HG02623 (cell line): ENCODE measurements around the gene UST.

Experiments
- ATAC-seq: cut with Tn5 transposase; IDR thresholded peaks from one replicate; pipeline ENCODE4 v1.9.1; 2021; ENCODE audit warnings: moderate library complexity; ENCODE audit not compliant: unreplicated experiment

The UST gene

DNA sequence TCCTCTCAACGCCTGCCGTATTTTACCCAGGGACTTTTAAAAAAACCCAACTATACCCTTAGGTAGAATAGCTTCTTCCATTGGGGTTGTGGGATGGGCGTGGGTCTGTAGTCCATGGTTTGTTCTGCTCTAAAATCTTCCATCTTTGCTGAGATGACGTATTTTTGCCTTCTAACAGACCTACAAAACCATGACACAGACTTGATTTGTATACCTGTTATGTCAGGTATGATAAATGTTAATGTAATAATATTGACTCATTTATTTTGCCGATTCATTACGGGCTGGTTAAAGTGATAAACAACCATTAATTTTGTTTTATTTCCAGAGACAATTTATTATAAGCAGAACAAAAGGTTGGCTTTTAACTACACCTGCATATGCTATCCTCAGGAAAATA is 48.7 kb downstream of the UST start:
- no peak for ATAC-seq

DNA sequence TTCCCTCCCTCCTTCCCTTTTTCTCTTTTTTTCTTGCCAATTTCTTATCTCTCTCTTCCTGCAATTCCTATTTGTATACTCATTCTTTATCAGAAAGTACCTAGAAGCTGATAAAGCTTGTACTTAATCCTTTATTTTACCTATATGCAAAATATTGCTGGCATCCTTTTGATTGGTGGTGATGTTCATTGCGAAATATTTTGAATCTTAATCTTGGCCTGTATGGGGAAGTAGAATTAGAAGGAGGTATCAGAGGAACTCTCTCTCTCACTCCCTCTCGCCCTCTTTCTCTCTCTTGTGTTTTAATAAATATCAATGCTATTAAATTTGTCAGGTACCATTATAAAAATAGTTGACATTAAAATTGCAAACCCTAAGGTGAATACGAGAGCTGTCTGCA is 52.8 kb downstream of the UST start:
- no peak for ATAC-seq

DNA sequence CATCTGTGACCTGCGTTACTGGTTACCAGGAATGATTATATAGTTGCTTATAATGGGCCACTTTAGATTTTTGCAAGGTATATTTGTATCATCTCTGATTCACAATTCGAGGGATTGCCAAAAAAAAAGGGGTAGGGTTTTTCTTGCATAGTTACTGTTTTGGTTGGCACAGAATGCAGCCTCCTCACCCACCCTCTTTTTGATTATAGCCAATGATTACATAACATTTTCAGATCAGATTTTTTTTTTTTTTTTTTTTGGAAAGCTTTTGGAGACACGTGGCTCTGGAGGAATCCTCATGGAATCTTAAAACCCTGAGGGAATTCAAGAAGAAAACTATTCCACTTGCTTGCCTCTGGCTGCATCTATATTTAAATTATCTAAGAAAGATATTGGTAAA is 53.7 kb downstream of the UST start:
- ATAC-seq, result no peak

DNA sequence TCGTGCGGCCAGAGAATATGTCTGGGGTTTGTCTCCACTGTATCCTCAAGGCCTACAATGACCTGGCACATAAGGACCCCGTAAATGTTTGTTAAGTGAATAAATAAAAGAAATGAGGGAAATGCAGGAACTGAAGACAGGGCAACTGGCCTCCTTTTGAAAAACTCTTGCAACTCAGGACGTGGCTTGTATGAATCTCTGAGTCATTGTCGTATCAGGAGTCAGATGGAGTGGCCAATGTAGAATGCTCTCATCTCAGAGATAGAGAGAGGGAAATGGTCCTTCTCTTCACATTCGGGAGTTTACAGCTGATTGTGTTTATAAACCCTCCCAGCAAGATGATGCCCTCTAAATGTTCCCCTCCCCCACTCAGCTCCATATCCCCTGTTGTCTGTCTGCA is 57.1 kb downstream of the UST start:
- no peak for ATAC-seq

DNA sequence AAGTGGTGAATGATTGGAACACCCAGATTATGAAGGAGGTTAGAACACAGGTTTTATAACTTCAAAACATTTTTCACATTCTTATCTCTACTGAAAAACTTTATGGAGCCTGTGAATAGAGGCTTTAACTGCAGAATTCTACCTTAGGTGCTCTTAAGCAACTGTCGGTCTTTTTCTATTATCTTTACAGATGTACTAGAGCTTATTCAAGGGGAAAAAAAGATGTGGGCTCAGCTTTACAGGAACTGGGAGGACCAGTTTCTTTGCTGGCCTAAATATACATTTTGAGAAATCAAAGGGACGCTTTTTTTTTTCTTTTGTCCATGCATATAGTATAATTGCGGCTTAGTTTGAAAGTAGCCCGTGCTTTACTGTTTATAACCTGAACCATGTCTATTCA is 58.9 kb downstream of the UST start:
- no peak for ATAC-seq

DNA sequence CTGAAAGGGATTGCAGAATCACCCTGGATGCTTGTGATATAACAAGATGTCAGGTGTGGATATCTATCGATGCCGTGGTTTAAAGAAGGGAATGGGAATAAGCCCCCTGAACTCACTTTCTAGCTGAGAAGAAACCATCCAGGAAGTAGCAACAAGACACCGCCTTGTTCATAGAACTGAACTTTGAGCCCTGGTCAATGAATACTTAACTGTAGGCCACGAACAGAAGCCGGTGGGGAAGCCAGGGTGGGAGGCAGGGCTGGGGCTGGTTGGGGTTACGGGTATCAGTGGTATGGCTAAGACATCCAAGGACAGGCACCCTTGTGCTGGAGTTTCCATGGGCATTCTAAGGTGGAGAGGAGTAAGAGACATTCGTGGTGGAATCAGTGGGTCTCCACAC is 61.0 kb downstream of the UST start:
- no peak for ATAC-seq

DNA sequence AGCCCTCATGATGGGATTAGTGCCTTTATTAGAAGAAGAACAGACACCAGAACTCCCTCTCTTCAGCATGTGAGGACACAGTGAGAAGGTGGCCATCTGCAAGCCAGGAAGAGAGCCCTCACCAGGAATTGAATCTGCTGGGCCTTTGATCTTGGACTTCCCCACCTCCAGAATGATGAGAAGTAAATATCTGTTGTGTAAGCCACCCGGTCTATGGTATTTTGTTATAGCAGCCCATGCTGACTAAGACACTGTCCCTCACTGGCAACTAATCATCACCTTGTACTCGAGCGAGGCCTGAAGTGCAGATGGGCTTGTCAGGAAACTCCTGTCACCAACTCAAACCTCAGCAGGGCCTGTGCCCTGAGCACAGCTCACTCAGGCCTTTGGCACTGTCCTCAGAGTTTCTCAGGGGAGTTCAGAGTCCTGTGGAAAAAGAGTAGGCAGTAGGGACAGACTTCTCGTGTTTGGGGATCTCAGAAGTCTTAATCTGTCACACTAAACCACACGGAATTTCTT is 62.0 kb downstream of the UST start:
- ATAC-seq, result no peak

DNA sequence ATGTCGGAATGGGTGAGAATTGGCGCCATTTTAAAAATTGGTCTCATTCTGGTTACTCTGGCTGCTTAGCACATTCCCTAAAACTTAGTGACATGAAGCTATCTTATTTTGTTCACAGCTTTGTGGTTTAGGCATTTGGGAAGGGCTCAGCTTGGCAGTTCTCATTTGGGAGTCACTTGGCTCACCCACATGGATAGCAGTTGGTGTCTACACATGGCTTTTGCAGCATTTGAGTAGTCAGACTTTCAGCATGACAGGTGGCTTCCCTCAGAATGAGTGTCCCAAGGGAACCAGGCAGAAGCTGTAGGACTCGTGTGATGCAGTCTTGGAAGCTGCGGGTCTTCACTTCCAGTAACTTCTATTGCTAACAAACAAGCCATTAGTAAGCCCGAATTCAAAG is 64.6 kb downstream of the UST start:
- ATAC-seq, result no peak

DNA sequence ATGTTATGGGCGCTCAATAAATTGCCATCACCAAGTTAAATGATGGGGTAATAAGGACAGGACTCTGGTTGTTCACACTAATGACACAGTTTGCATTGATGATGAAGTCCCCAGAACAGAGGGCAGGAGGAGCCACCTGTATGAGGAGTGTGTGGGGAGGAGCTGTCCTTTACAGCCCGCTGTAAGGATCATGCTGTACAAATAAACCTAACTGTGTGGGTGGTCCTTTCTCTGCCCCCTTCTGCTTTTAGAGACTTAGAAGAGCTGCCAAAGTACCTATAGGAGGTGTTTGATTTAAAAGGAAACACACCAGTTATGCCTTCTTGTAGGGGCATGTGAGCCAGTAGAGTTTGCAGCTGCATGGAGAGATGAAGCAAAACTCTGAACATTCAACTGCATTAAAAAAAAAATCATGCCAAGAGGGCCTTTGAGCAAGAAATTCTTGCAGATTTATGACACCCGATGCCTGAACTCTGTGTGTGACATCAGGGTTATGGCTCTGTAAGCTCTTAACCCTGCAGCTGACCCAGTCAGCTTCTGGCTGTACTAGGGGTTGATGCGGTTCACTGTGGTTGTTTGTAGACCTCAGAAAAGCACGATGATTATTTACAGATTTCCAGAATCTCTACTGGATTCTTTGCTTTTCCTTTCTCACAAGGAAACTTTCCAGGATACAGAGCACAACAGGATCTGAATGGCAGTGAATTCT is 67.4 kb downstream of the UST start:
- no peak for ATAC-seq

DNA sequence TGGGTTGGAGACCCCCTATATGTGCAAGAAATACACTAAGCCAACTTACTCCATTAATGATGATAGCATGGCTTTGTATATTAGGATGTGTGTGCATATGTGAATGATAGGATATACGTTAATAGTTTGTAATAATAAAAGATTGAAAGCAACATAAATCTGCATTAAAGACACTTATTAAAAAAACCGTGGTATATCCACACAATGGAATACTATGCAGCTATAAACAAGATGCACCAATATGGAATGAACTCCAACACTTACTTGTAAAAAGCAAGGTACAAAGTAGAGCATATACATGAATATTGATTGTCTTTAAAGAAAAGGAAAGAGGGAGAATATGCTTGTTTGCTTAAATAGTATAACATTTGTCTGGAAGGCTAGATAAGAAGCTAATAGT is 68.0 kb downstream of the UST start:
- no peak for ATAC-seq

DNA sequence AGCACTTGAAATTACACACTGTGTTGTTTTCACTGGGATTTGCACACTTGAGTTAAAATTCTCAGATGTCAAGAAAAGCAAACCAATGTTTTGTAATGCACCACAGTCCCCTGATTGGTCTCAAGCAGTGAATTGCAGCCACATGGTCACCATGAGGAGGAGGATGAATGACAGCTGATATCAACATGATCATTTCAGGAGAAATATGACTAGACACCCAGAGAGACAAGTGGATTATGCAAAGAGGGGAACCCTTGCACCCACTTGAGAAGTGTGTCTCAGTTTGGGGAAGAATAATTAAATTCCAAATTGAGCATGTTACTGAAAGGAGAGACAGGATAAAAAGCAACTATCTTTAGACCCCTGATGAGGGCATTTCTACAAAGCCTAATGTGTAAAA is 69.3 kb downstream of the UST start:
- ATAC-seq, result no peak

DNA sequence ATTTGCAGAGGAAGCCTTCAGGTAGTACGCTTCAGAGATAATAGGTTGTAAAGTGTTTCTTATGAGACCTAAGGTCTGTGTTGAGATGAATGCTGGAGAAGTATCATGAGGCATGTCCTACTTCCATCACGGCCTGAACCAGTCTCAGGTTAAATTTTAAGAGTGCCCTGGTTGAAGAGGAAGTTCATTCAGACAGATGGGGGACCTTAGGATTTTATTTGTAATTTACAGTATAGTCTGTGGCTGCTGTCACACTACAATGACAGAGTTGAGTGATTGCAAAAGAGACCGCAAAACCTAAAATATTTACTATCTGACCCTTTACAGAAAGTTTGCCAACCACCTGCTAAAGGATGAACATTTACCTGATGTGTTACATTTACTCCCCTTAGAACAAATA is 70.9 kb downstream of the UST start:
- no peak for ATAC-seq

DNA sequence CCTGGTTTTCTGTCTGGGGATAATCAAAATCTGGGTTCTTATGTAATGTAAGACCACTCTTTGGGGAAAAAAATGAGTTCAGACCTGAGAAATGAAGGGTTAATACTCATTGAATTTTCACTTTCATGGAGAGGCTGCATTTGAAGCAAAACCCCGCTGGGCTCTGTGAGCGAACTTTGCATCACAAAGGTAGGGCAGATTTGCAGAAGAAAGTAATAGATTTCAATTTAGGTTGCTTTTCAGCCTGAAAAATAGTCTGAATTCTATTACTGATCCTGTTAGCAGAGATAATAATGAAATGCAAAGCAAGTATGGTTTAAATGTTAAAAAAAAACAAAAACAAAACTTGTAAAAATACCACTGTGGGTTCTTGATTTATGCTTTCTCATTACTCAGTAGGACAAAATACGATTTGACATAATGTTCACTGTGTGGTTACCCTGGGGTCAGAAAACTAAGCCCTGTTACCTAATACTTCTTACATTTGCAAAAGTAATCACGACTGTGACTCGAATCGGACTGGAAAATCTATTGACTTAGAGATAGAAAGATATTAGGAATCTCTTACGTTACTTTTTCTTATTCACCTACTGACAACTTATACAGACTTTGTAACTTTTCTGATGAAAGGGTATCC is 72.2 kb downstream of the UST start:
- no peak for ATAC-seq

DNA sequence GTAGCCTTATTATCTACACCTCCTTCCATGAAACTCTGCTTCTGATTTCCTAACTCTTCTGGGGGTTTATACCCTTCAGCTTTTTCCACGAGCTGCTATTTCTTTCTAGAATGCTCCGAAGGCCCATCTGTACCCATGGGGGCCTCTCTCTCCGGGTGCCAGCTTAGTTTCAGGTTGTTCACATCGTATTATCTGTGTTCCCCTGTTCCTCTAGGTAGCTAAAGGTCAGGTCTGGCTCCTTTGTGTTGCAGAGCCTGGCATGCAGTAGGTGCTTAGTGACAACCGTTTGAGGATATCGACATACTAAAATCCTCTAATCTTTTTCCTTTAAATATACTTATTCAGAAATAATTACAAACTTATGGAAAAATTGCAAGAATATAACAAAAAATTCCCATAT is 73.0 kb downstream of the UST start:
- no peak for ATAC-seq

DNA sequence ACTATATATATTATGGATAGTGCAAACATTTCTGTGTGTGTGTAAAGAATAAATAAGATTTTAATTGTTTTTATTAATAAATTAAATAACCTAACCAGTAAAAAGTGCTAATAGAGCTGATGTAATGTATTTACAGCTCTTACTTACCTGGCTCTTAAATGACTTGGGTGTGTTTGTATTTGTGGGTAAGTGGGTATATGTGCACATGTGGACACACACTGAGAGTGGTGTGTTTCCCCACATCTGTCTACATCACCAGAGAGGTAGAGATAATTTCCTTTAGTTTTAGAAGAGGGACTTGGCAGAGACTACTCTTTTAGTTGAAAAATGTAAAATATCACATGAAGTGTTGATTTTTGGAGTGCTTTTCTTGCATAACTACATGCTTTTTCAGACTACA is 76.0 kb downstream of the UST start:
- no peak for ATAC-seq

DNA sequence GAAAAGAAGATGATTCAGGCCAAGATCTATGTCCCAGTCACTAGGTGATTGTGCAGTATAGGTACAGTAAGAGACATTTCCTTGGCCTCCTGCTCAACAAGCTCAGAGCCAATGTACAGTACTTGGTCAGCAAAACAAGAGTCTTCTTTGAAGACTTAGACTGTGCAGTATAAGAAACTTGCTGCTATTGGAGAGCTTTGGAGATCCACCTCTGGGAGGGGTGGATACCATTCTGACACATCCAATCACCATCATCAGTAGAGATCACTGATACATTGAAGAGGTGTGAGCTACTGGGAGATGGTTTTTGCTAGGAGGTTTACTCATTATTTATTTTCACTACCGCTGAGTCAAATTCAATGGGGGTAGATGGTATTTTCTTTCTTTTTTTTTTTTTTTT is 77.5 kb downstream of the UST start:
- ATAC-seq, result no peak

DNA sequence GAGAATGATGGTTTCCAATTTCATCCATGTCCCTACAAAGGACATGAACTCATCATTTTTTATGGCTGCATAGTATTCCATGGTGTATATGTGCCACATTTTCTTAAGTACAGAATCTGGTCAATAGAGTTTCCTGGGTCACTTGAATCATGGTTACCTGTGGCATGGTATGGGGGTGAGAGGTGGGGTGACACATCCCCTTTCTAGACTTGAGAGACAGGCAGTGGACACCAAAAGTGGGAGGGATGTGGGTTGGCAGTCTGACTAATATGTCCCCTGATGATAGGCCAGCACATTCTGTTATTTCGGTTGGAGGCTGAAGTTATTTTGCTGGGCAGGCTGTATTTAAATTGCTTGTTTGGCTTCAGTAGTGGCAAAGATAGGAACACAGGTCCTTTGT is 78.1 kb downstream of the UST start:
- ATAC-seq, result no peak

DNA sequence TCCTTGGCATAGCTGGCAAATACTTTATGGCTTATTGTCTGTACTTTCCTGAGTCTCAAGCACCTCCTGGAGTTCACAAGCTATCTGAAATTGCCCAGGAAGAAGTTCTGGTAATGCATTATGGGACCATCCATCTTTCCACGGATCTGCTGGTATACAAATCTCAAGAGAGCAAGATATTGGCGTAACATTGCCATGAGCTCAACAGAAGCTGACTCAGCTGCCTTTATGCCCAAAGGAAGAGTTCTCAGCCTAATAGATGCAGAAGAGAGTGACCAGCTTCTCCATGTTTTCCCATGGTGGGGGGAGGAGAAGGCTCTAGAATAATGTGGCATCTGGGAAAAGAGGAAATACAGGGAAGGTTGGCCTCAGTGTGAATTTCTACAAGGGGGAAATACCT is 78.7 kb downstream of the UST start:
- ATAC-seq, result no peak

DNA sequence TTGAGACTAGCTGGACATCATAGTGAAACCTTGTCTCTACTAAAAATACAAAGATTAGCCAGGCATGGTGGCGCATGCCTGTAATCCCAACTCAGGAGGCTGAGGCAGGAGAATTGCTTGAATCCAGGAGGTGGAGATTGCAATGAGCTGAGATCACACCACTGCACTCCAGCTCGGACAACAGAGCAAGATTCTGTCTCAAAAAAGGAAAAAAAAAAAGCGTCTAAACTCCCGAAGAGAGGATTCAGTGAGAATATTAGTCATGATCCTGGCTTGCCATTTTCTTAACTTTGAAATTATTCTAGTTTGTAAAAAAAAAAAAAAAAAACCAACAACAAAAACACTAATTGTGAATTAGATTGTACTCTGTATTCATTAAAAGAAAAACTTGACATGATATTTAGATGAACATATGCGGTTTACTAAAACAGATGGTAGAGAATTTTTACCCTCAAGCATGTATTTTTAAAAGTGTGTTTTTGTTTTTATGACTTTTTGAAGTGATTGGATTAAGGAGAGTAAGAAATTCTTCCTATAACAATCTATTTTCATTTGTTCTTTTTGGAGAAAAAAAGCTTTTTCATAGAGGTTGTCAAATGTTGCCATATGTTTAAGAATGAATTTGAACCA is 80.7 kb downstream of the UST start:
- no peak for ATAC-seq

DNA sequence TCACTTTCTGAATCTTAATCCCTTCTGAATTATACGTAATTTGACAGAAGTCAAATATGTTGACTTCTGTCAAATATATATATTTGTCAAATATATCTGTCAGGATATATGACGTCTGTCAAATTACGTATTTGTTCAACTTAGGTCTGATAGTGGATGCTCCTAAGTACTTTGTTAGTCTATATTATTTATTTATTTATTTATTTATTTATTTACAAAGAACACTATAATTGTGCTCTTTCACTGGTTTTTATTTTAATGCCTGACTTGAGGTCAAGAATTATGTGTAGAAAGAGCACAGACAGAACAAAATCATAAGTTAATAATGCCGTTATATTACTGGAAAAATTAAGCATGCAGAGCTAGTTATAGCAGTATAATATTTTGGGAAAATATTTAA is 81.2 kb downstream of the UST start:
- ATAC-seq, result no peak

DNA sequence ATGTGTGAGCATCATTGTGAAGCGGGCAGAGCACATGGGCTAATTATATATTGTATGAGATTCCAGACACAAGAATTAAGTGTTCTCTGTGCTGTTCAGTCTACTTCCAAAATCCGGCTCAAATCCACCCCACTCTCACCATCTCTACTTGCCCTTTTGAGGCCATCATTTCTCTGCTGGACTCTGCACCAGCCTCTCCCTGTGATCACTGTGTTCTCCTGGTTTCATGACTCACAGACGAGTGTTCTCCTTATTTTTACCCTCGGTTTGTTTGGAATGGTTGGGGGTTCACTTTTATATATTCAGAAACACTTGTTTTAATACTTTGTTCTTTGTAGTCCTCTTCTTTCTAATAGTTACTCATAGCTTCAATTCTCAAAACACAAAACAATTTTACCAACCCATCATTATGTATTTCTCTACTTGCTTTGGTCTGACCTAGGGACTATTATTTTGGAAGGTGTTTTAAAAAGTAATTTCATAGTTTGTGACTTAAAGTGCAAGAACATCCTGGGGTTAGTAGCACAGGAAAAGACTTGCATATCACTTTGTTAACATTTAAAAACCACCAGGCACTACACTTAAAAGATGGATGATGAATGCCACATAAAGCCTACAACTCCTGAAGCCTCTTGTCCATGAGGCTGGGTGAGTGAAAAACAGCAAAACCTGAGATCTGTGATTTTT is 82.7 kb downstream of the UST start:
- no peak for ATAC-seq

DNA sequence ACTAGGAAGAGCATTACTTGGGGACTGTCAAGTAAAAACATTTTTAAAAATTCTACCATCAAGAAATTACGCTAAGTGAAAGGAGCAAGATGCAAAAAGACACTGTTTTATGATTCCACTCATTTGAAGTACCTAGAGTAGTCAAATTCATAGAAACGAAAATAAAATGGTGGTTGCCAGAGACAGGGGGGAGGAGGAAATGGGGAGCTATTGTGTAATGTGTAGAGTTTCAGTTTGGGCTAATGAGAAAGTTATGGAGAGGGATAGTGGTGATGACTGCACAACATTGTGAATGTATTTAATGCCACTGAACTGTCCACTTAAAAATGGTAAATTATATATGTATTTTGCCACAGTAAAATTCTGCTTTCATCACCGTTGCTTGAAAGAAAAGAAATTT is 83.8 kb downstream of the UST start:
- no peak for ATAC-seq
